Measurements from ENCODE around the gene CKM.

- TF ChIP-seq CTCF (IDR thresholded peaks at IDR 0.05), result no peak
- no peak for TF ChIP-seq POLR2A (IDR thresholded peaks at IDR 0.05)
These were observed 42.2 kb downstream of the CKM start for GRCh38 chr19:45280471-45280961.
